ENCODE measurements around the gene TNS3. TPM values are rescaled to one million over a fixed set of nuclear protein-coding genes. Genes with fewer than 3 reads are reported as not detected.

The TNS3 gene
- total and polyA plus RNA-seq, 10 of the 15 experiments (the other 5 are each of a cell fraction or from before 2014, with no cell fraction given) = 0.27 to 2.7 (median 0.79) TPM

DNA sequence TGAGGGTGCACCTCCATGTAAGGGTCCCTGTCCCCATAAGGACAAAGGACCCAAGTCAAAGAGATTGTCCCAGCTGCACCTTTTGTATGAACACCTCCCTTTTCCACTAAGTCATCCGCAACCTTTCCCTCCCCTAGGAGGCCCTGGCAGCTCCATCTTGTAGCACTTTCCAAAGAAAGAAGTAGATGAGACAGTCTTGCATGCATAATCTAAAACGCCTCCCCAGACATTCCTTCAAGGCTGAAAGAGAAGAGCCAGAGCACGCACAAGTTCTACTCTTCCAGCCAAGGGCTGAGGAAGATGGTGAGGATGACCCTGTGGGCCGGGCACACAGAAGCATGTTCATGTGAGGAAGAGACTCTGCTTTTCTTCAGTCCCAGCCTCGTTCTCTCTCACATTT lies 194.4 kb downstream of the TNS3 start (continued):
- TF ChIP-seq SREBF2 (IDR thresholded peaks at IDR 0.05; ENCODE audit: low read length) = no peak
- no peak for TF ChIP-seq USF2 (IDR thresholded peaks at IDR 0.05; ENCODE audit: borderline replicate concordance, low read depth, low read length)
- no peak for TF ChIP-seq JUND (IDR thresholded peaks at IDR 0.05; ENCODE audit: low read depth, low read length)
- TF ChIP-seq JUNB (IDR thresholded peaks at IDR 0.05) = no peak
- TF ChIP-seq, protein P1, sequence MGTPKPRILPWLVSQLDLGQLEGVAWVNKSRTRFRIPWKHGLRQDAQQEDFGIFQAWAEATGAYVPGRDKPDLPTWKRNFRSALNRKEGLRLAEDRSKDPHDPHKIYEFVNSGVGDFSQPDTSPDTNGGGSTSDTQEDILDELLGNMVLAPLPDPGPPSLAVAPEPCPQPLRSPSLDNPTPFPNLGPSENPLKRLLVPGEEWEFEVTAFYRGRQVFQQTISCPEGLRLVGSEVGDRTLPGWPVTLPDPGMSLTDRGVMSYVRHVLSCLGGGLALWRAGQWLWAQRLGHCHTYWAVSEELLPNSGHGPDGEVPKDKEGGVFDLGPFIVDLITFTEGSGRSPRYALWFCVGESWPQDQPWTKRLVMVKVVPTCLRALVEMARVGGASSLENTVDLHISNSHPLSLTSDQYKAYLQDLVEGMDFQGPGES (IDR thresholded peaks at IDR 0.05) = no peak
- no peak for TF ChIP-seq RBBP5 (conservative IDR thresholded peaks at IDR 0.05)
- no peak for TF ChIP-seq EP300 (IDR thresholded peaks at IDR 0.05; ENCODE audit: borderline replicate concordance in 1 of 2, control insufficient read depth in 1 of 2, low read depth in 2 of 2, low read length in 2 of 2)
- no peak for TF ChIP-seq SIX5 (IDR thresholded peaks at IDR 0.05; ENCODE audit: low read depth, low read length, severe bottlenecking)
- no peak for TF ChIP-seq TCF7 (IDR thresholded peaks at IDR 0.05; ENCODE audit: borderline replicate concordance)

DNA sequence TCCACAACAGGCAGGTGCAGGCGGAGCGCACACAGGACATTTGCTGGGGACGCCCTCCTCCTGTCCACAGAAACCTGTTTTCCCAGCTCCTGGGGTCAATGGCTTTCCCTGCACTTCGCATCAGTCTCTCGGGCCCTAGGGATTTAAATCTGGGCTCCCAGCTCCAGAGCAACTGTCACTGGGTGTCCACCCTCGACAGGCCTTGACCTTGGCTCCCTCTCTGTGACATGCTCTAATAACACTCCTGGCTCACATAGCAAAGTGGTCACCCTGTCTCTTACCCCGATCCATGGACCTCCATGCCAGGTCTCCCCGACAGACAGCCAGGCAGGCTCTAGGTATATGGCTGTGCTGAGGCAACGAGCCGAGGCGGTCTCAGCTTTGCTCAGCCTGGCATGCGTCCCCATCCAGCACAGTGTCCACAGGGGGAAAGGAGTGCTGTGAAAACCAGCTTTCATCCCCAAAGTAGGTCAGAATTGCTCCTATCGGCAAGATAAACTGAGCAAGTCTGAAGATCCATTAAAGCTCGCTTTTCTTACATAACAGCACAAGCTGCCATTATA lies 195.6 kb downstream of the TNS3 start:
- RAD21 ChIA-PET (ENCODE audit: unreplicated experiment) = no interaction called here

More for the DNA sequence above, 195.6 kb downstream of the TNS3 start:
- Histone ChIP-seq H3K9ac (ENCODE audit: control insufficient read depth, insufficient read depth, low read length) (no peak overlapping the region), H3K79me2 (ENCODE audit: control insufficient read depth, insufficient read depth, low read length) (no peaks in the 10 kb centered on the region), H3K36me3 (ENCODE audit: control insufficient read depth in 2 of 2, insufficient read depth in 2 of 2, low read length in 1 of 2) (no peaks in the 10 kb centered on the region), H3K4me3 (no peak overlapping the region), H2AFZ (ENCODE audit: control insufficient read depth, low read depth, low read length) (no peak overlapping the region), H4K20me1 (ENCODE audit: control insufficient read depth, insufficient read depth) (no peaks in the 10 kb centered on the region), H3K9me3 (replicated peaks; ENCODE audit: control insufficient read depth, insufficient read depth, low read length) (no peaks in the 10 kb centered on the region), H3K4me1 (ENCODE audit: control insufficient read depth, insufficient read depth, low read length) (no peaks in the 10 kb centered on the region; the same call in 1 of the 2 replicates), H3K27me3 (replicated peaks in 1 of 2; ENCODE audit: control insufficient read depth in 2 of 2, insufficient read depth in 2 of 2, low read length in 1 of 2) (no peaks in the 10 kb centered on the region; a peak in 1 of 4 replicates), H3K4me2 (ENCODE audit: control insufficient read depth, insufficient read depth) (no peak overlapping the region), H3K27ac (ENCODE audit: control insufficient read depth, insufficient read depth) (no peak overlapping the region)
- ChIA-PET SMC1A (ENCODE audit: uncharacterized antibody, unreplicated experiment) (no interaction called here), CTCF (no interaction called here), POLR2A (no interaction called here)
- no TSS peak for BruUV-seq (replicated peaks)
- ATAC-seq (no peak), DNase-seq (ENCODE audit: low read depth, low spot score) (no peak), FAIRE-seq (no peak)
- 41% methylated on average over 14 of the region's 14 CpGs for WGBS (ENCODE audit: insufficient coverage, insufficient replicate concordance, low lambda C conversion rate, missing lambda C conversion rate)
- intact Hi-C loops (cut with micrococcal nuclease; ENCODE audit: unreplicated experiment) = no loop called here
- TF ChIP-seq TCF3 (IDR thresholded peaks at IDR 0.05; ENCODE audit: borderline replicate concordance, insufficient read depth, low read depth, low read length) = no peak
- TF ChIP-seq BMI1 (IDR thresholded peaks at IDR 0.05; ENCODE audit: borderline replicate concordance) = no peak
- TF ChIP-seq ZNF384 (IDR thresholded peaks at IDR 0.05; ENCODE audit: borderline replicate concordance, low read depth, low read length) = no peak
- TF ChIP-seq SREBF2 (IDR thresholded peaks at IDR 0.05; ENCODE audit: low read length) = no peak
- TF ChIP-seq SMAD5 (IDR thresholded peaks at IDR 0.05; ENCODE audit: low read depth) = no peak
- in situ Hi-C loops (cut with MboI) = no loop called here

All from GM12878 (cell line).